ENCODE data around the gene MACF1.

The MACF1 gene

DNA sequence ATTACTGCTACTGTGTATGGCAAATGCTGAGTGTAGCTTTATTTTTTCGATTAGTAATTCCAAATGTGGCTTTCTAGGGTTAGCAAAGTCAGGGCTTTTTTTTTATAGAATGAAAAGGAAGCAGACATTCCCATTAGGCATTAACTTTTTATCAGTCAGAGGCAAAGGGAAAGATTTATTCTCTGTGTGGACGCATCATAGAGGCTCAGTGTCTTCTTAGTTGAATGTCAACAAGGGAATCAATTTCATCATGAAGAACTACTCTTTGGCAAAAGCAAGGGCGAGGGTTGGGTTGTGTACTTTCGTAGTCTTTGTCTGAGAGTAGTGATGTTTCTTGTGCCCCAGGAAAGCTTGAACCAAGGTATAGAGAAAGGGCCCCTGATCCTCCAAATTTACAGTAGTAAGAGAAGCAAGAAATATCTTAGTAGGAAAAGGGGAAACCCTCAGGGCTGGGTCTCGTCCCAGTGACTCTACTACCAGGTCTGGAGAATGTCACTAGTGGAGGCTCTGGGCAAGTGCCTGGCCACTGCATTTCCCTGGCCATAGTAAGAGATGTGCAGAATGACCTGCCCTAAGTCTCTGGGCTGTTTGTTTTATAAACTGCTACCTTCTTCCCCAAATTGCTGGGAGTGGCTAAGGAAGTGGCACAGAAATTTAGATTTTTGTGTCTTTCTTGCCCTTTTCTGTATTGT is 30.0 kb upstream of the MACF1 start:
- DNase-seq (ENCODE audit: extremely low read depth in 1 of 2, low read depth in 1 of 2), result no peak

DNA sequence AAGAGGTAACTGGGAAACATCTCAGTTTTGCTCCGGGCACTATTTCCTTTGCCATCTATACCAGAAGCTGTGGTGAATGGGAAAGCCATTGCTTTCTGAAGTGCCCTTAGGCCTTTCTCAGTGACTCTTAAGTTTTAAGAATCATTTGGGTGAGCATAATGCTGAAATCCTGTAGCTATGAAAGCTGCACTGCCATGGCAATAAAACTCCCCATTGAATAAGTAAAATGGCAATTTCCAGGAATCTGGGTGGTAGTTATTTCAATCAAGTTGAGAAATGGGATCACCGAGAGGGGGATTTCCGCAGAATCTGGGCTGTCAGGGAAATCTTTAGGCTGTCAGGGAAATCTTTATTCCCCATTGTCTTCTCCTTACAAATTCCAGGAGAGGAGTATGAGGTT is 26.8 kb upstream of the MACF1 start:
- DNase-seq (ENCODE audit: extremely low read depth in 1 of 2, low read depth in 1 of 2), result no peak

DNA sequence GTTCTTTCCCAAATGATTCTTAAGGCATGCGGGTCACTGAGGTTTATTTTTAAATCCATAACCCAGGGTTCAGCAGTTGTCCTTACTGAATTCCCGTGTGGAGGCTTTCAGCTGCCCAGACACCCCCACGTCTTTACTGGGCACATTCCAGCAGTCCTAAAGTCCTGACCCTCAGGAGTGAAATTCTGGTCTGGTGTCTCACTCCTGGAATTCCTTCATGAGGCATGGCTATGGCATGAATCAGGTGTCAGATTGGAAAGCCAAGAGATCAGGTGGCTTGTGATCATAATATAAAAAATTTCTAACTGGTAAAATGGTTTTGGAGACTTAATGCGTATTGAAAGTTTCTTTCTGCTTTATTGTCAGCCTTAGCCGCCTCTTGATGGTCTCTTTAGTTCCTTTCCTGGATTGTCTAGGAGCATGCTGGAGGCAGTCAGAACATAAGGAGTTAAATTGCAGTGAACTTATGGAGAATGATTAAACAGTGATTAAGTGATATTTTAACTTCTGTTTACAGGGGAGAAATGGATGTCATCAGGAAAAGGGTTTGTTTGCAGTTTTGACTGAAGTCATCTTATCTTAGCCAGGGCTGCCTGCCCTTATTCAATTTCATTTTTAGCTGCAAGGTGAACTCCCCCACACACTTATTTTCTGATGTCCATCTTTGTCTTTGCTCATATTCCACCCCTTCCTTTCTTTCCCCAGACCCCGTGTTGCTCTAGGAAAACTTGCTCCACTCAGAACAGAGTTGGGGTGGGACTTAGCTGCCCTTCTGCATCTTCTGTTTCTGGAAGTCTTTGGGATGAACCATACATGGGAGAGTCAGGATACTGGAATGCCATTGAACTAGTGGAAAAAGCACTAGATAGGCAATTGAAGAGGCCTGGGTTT is 25.7 kb upstream of the MACF1 start:
- DNase-seq (ENCODE audit: extremely low read depth in 1 of 2, low read depth in 1 of 2), result no peak

GRCh38 chr1:39181311-39181710 is 23.2 kb upstream of the MACF1 start:
- no peak for DNase-seq (ENCODE audit: extremely low read depth in 1 of 2, low read depth in 1 of 2)

GRCh38 chr1:39182804-39183203 is 21.7 kb upstream of the MACF1 start:
- no peak for DNase-seq (ENCODE audit: extremely low read depth in 1 of 2, low read depth in 1 of 2)

DNA sequence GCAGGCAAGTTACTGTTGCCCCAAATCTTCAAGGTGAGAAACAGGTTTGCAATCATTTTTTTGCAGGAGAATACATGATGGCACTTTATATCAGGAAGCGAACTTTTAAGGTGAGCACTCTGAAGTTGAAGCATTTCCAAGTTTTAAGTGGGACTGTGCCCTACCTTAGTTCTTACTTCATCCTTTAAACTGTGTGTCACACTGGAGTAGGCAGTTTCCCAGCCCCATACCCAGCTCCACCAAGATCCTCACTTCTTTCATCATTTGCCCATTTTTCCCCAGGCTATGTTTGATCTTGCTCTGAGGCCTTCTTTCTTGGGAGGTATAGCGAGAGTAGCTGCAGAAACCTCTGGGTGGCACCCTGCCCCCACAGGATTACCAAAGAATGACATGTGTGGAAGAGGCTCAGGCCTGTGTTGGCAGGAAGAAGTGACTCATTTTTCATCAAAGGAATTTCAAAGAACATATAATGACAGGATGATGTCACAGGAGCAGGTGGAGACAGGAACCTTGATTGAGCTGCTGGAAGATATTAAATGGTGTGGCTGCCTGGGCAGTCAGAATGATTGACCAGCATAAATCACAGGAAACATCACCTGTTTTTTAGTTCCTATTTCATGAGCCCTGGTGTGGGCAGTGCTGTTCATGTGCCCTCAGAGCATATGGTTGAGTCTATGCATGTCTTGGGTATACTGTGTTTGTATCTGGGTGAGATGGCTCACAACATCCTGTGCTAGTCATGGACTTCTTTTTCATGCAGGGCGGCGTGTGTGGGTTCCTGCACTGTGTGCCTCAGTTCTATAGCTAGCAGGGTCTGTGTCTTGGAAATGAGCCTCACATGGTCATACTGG is 20.8 kb upstream of the MACF1 start:
- DNase-seq (ENCODE audit: extremely low read depth in 1 of 2, low read depth in 1 of 2), result peak; percentile 66 to 79

- DNase-seq (ENCODE audit: extremely low read depth in 1 of 2, low read depth in 1 of 2), result no peak
Observed at GRCh38 chr1:39184354-39184818, 20.1 kb upstream of the MACF1 start.

- no peak for DNase-seq (ENCODE audit: extremely low read depth in 1 of 2, low read depth in 1 of 2)
Observed at GRCh38 chr1:39187275-39188046, 17.0 kb upstream of the MACF1 start.

GRCh38 chr1:39189592-39190041 is 14.9 kb upstream of the MACF1 start:
- DNase-seq (ENCODE audit: extremely low read depth in 1 of 2, low read depth in 1 of 2), result no peak

- DNase-seq (ENCODE audit: extremely low read depth in 1 of 2, low read depth in 1 of 2), result no peak
Observed at GRCh38 chr1:39190096-39190495, 14.4 kb upstream of the MACF1 start.

DNA sequence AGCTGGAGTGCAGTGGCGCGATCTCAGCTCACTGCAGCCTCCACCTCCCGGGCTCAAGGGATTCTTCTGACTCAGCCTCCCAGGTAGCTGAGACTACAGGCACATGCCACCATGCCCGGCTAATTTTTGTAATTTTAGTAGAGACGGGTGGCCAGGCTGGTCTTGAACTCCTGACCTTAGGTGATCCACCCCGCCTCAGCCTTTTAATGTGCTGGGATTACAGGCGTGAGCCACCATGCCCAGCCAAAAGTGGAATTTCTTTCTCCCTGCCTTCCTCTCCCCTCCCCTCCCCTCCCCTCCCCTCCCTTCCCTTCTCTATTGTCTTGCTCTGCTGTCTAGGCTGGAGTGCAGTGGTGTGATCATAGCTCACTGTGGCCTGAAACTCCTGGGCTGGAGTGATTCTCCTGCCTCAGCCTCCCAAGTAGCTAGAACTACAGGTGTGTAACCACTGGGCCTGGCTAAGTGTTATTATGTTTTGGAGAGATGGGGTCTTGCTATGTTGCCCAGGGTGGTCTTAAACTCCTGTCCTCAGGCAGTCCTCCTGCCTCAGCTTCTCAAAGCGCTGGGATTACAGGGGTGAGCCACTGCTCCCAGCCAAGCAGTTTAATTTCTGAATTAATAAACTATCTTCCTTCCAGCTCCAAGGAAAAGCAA is 10.0 kb upstream of the MACF1 start:
- no peak for DNase-seq (ENCODE audit: extremely low read depth in 1 of 2, low read depth in 1 of 2)

DNA sequence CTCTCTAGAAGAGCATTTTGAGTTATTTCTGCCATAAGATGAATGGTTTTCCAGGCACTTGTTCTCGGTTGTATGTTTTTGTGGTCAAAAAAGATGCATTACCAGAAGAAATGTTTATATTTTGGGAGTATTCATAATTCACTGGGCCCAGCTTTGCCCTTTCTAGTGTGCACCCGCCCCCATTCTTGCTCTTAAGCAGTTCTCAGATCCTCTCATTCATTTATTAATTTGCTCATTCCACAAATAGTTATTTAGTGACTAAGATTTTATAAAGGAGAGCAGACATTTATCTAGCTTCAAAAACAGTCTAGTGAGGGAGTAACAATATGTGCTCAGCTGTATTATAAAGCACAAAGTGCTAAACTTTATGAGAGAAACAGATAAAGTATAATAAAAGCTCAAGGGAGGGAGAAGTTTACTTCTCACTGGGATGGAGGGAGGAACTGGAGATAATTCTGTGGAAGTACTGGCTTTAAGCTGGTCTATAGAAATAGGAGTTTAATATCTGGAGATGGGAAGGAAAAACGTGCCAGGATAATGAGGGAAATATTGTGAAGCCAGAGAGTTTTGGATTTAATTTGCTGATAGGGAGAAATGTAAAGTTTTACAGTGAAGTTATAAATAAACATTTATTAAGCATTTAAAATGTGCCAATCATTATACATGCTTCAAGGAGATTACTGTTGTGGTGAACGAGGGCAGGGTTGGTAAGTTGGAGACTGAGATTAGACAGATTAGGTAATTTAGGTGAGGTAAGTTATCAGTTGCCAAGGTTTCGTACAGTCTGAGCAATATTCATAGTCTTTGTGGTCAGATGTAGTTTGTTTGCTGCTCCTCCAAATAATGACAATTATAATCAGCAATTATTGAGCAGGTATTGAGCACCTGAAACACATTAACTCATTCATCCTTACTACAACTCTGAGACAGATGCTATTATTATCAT is 9.1 kb upstream of the MACF1 start:
- DNase-seq (ENCODE audit: extremely low read depth in 1 of 2, low read depth in 1 of 2), result no peak

DNA sequence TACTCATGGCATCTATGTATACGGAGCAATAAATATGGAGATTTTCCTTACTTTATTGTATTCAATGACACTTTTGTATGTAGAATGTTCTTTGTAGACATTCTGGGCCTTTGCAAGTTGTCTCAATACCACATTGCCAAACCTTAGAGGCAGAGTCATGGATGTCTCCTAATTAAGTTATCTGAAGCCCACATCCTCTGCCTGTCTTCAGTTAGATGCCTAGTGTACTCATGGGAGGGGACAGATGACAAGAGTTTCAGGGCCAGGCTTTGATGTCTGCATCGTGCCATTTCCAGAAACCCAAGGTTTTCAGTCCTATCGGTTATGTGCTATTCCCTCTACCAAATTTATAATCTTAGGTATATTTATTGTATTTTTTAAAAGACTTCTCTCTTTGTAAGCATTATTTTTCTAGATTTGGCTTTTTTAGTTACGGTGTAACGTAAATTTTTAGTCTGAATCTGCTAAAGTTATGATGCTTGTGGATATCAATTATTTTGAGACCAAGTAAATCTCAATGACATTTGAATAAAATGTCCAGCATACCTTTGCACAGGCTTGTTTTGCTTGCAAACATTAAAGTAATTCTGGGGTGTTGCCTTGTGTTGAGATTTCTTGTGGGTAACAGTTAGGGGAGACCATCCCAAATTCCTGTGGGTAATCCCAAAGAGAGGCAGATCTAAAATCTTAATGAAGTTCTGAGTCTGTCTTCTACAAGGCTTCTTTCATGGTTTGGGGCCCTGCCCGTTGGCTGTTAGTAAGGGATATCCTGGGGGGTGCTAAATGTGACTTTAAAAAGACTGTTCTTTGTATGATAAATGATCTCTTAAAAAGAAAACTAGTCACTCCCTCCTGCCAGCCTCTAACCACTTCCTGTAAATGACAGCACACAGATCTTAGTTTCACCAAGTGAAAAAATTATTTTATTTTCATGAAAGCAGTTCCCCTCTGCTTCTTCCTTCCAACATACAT is 8.0 kb upstream of the MACF1 start:
- no peak for DNase-seq (ENCODE audit: extremely low read depth in 1 of 2, low read depth in 1 of 2)

GRCh38 chr1:39199593-39199992 is 4.9 kb upstream of the MACF1 start:
- DNase-seq (ENCODE audit: extremely low read depth in 1 of 2, low read depth in 1 of 2), result no peak

DNA sequence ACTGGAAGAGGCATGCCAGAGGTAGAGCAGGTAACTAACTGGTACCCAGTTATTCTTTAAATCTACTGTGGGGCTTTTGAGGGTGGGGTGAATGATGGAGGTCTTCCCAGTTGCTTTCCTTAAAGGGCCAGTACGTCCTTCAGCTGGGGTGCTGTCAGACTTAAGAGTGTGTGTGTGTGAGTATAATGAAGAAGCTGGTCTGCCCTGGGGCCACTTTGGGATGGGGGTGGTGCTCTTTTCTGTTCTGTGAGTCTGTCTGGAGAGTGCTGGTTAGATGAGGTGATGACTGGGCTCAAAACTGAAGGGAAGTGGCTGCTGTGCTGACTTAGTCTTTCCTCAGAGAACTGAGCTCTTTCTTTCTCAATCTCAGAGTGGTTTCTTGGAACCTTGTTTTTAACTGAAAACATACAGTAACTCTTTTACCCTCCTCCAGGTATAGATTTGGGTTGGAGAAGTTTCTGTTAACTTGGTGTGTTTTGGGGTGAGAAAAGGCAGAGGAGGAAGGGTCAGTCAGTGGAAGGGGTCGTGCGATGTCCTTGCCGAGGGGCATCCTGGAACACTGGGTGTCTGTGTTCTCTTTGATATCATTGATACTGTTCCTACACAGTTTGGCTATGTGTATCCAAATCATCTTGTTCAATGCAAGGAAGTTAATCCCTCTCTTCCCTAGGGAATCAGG is 746 bp downstream of the MACF1 start:
- peak; percentile 35 to 41 for DNase-seq (ENCODE audit: extremely low read depth in 1 of 2, low read depth in 1 of 2)

- DNase-seq (ENCODE audit: extremely low read depth in 1 of 2, low read depth in 1 of 2), result no peak
Observed at GRCh38 chr1:39205781-39206464, 1.4 kb downstream of the MACF1 start.
